Smooth muscle cell (in vitro differentiated cells): ENCODE data around the gene SKAP1. TPM values are rescaled to one million over a fixed set of nuclear protein-coding genes. Genes with fewer than 3 reads are reported as not detected.

Experiments
- DNase-seq: peaks from one replicate; lab custom pipeline; 2025; ENCODE audit not compliant: unreplicated experiment; lab: John Stamatoyannopoulos, UW
- H2AFZ ChIP-seq: fragments of 200-600 bp; sonication (generic); 2 replicates; pipeline ENCODE4 v1.6.0; 2016; ENCODE audit warnings: antibody characterized with exemption, low read depth, mild to moderate bottlenecking
- H3F3A ChIP-seq: fragments of 200-600 bp; sonication (generic); 2 replicates; pipeline ENCODE4 v1.6.0; 2017; ENCODE audit warnings: antibody characterized with exemption, low read depth
- H3K27ac ChIP-seq: fragments of 200-600 bp; sonication (generic); 2 replicates; pipeline ENCODE4 v1.5.1; 2016; ENCODE audit warnings: low read depth, mild to moderate bottlenecking
- H3K27me3 ChIP-seq: fragments of 200-600 bp; sonication (generic); 2 replicates; pipeline ENCODE4 v1.6.1; 2016; ENCODE audit warnings: low read depth, mild to moderate bottlenecking
- H3K36me3 ChIP-seq: fragments of 200-600 bp; sonication (generic); 2 replicates; pipeline ENCODE4 v1.5.1; 2016; ENCODE audit warnings: low read depth
- H3K4me1 ChIP-seq: fragments of 200-600 bp; sonication (generic); 2 replicates; pipeline ENCODE4 v1.5.1; 2016; ENCODE audit warnings: low read depth
- H3K4me2 ChIP-seq: fragments of 200-600 bp; sonication (generic); 2 replicates; pipeline ENCODE4 v1.6.0; 2016; ENCODE audit warnings: mild to moderate bottlenecking
- H3K4me3 ChIP-seq: fragments of 200-600 bp; sonication (generic); 2 replicates; pipeline ENCODE4 v1.5.1; 2016; ENCODE audit warnings: mild to moderate bottlenecking
- H3K79me2 ChIP-seq: fragments of 200-600 bp; sonication (generic); 2 replicates; pipeline ENCODE4 v1.6.0; 2016; ENCODE audit warnings: low read depth, mild to moderate bottlenecking
- H3K9ac ChIP-seq: fragments of 200-600 bp; sonication (generic); 2 replicates; pipeline ENCODE4 v1.6.0; 2016; ENCODE audit warnings: low read depth
- H3K9me3 ChIP-seq: fragments of 200-600 bp; sonication (generic); replicated peaks from 2 replicates; pipeline ENCODE4 v1.5.1; 2016; ENCODE audit warnings: low read depth
- H4K20me1 ChIP-seq: fragments of 200-600 bp; sonication (generic); 2 replicates; pipeline ENCODE4 v1.6.0; 2016; ENCODE audit warnings: low read depth
- WGBS: methylation state at CpG from one replicate; pipeline ENCODE4 v1.1.7; 2016; ENCODE audit warnings: low lambda C conversion rate; 5-methylcytosine and 5-hydroxymethylcytosine counted together
- polyA plus RNA-seq: library from polyadenylated mRNA; unstranded; fragments of >200 nt; fragmentation: Nextera tagmentation; extraction: Ambion mirVana; gene quantifications from 2 replicates; pipeline ENCODE4 v1.2.1, GENCODE V29; 2016
- total RNA-seq: library from RNA; depleted of rRNA; stranded (reverse); fragments of >200 nt; gene quantifications from 2 replicates; pipeline ENCODE4 v1.2.3, GENCODE V29; 2014
- TF ChIP-seq, protein P1 (sequence below): fragments of 200-600 bp; sonication (generic); IDR thresholded peaks from 2 replicates; pipeline ENCODE4 v1.5.1; 2017; ENCODE audit warnings: borderline replicate concordance, mild to moderate bottlenecking, antibody characterized with exemption; ENCODE audit not compliant: insufficient read depth, poor library complexity, severe bottlenecking

SKAP1 gene
- total and polyA plus RNA-seq, 2 experiments from 2014 or later, result not detected

DNA sequence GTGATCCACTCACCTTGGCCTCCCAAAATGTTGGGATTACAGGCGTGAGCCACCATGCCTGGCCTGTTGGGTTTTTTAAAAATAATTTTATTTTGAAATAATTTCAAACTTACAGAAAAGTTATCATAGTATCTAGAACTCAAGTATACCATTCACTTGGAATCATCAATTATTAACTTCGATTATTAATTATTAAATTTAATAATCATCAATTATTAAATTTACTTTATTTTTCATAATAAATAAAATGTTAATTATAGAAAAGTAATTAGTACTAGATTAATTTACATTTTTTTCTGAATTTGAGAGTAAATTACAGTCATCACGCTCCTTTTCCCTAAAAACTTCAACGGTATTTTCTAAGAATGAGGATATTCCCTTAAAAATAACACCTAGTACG, 13.7 kb upstream of the SKAP1 start:
- no peaks in the 10 kb centered on the region for H3F3A ChIP-seq
- H3K9ac ChIP-seq, result no peak overlapping the region
- WGBS, result 93% methylated on average over 5 of the region's 5 CpGs

GRCh38 chr17:48442819-48443218, 12.8 kb upstream of the SKAP1 start:
- 78% methylated on average over 3 of the region's 3 CpGs for WGBS
- H3K4me1 ChIP-seq, result no peaks in the 10 kb centered on the region
- TF ChIP-seq, protein P1, sequence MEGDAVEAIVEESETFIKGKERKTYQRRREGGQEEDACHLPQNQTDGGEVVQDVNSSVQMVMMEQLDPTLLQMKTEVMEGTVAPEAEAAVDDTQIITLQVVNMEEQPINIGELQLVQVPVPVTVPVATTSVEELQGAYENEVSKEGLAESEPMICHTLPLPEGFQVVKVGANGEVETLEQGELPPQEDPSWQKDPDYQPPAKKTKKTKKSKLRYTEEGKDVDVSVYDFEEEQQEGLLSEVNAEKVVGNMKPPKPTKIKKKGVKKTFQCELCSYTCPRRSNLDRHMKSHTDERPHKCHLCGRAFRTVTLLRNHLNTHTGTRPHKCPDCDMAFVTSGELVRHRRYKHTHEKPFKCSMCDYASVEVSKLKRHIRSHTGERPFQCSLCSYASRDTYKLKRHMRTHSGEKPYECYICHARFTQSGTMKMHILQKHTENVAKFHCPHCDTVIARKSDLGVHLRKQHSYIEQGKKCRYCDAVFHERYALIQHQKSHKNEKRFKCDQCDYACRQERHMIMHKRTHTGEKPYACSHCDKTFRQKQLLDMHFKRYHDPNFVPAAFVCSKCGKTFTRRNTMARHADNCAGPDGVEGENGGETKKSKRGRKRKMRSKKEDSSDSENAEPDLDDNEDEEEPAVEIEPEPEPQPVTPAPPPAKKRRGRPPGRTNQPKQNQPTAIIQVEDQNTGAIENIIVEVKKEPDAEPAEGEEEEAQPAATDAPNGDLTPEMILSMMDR, result no peak
- no peak for DNase-seq
- H3K4me3 ChIP-seq, result no peak overlapping the region
- no peaks in the 10 kb centered on the region for H3K79me2 ChIP-seq
- H3K27ac ChIP-seq, result no peak overlapping the region
- no peaks in the 10 kb centered on the region for H3K36me3 ChIP-seq
- no peak overlapping the region for H3K4me2 ChIP-seq
- peaks cover 6% of the 10 kb centered on the region for H3K27me3 ChIP-seq
- no peaks in the 10 kb centered on the region for H3F3A ChIP-seq
- H4K20me1 ChIP-seq, result no peaks in the 10 kb centered on the region
- no peak overlapping the region for H2AFZ ChIP-seq
- H3K9me3 ChIP-seq, result no peaks in the 10 kb centered on the region
- H3K9ac ChIP-seq, result no peak overlapping the region

More for the DNA sequence above, 13.7 kb upstream of the SKAP1 start:
- DNase-seq, result no peak
- Histone ChIP-seq H3K4me3 (no peak overlapping the region), H3K79me2 (no peaks in the 10 kb centered on the region), H4K20me1 (no peaks in the 10 kb centered on the region), H3K4me2 (no peak overlapping the region), H3K27ac (no peak overlapping the region), H3K4me1 (no peaks in the 10 kb centered on the region), H3K9me3 (no peaks in the 10 kb centered on the region), H3K27me3 (peaks cover 6% of the 10 kb centered on the region), H2AFZ (no peak overlapping the region), H3K36me3 (no peaks in the 10 kb centered on the region)
- TF ChIP-seq, protein P1, result no peak

DNA sequence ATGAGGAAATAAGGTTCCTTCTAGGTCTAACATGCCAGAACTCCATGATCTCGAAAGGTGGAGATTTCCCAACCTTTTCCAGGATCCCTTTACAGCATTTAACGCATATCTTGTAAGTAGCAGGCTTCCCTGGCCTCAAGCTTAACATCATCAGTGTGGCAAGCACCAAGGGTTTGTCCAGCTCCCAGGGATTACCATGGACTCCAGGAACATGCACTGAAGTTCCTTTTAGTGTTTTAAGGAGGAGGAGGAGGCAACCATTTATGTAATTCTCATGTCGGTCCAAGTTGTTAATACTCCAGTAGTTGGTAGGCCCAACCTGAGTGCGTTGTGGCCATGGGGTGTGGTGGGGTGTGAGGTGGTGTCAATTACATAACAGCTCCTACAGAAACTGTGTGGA, 11.8 kb upstream of the SKAP1 start:
- TF ChIP-seq, protein P1, result no peak
- Histone ChIP-seq H3K9ac (no peak overlapping the region), H3K4me1 (no peaks in the 10 kb centered on the region), H2AFZ (no peak overlapping the region), H3K36me3 (no peaks in the 10 kb centered on the region), H3F3A (no peaks in the 10 kb centered on the region), H3K4me2 (no peak overlapping the region), H3K4me3 (no peak overlapping the region), H3K27ac (no peak overlapping the region), H3K9me3 (no peaks in the 10 kb centered on the region), H4K20me1 (no peaks in the 10 kb centered on the region), H3K27me3 (peaks cover 6% of the 10 kb centered on the region), H3K79me2 (no peaks in the 10 kb centered on the region)
- WGBS, result 96% methylated on average over 4 of the region's 4 CpGs
- no peak for DNase-seq

DNA sequence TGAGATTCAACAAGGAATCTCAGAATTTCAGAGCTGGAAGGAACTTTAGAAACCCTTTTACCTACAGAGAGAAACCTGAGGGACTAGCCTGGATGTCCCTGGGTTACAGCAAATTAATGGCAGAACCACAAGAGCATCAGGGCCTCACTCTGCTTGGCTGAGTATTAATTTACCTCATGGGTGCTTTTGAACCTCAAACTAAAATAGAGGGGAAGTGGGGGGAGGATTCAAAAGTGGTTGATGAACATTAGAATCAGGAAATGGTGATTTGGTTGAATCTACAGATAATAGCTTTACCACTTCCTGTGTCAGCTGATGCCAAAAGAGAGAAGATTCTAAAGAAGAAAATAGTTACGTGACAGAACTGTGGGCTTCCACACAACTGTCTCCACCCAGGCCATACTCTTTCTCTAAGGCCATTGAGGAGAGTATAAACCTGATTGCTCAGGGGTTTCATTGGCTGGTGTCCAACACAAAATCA, 11.3 kb upstream of the SKAP1 start:
- Histone ChIP-seq H3K36me3 (no peaks in the 10 kb centered on the region), H2AFZ (no peak overlapping the region), H3K9ac (no peak overlapping the region), H3F3A (no peaks in the 10 kb centered on the region), H4K20me1 (no peaks in the 10 kb centered on the region), H3K27ac (no peak overlapping the region), H3K9me3 (no peaks in the 10 kb centered on the region), H3K4me1 (no peaks in the 10 kb centered on the region), H3K27me3 (peaks cover 6% of the 10 kb centered on the region), H3K79me2 (no peaks in the 10 kb centered on the region), H3K4me2 (no peak overlapping the region), H3K4me3 (no peak overlapping the region)
- TF ChIP-seq, protein P1, result no peak
- DNase-seq, result no peak
- 100% methylated on average over 1 of the region's 1 CpG for WGBS
